Stimulated activated CD8-positive, alpha-beta memory T cell treated with anti-CD3 and anti-CD28 coated beads, Interleukin-7, amount 100 ng/mL, for 1 hour (primary cell): Measurements from ENCODE around the gene GPX6.
"Not testable (repeated sequence)": the region's sequence is repeated elsewhere in the genome, so short reads cannot be mapped to it uniquely, and the experiment has no call there.

ENCODE experiments used
- DNase-seq, 2 donors: peaks; one replicate each; pipeline ENCODE4 v3.0.0-alpha.2; 2020; ENCODE audit warnings: low read depth in 2 of 2

GPX6 gene

DNA sequence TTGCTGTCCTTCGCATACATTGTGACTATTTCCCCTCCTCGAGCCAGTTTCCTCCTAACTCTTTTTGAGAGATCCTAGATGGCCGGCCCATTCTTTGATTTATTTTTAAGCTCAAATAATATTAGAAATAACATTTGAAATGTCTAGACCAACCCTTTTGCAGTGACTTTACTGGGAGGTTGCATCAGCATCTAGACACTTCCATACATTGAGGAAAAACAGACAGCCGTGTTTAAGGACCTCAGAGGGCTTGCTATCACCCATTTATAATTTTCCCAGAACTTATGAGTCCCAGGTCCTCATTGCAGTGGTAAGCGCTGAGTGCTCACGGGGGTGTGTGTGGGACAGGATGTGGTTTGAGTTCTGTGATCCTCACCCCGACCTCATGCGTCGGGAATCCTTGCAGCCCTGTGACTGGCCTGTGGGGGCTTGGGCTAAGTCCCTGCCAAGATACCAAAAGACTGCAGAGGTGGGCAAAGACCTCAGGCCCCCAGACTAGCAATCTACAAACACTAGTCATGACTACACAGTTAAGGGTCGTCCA lies 10.0 kb upstream of the GPX6 start, which contains the start of gene GPX5:
GPX5 (plus strand) TSS at position 386 of the 544 bp plus-strand sequence; CDS start at position 519, 133 bp downstream.
- DNase-seq: no peak

- DNase-seq: no peak
Measured at GRCh38 chr6:28523241-28523622, 7.6 kb upstream of the GPX6 start.

GRCh38 chr6:28522594-28523240 lies 7.1 kb upstream of the GPX6 start:
- DNase-seq: no peak

DNA sequence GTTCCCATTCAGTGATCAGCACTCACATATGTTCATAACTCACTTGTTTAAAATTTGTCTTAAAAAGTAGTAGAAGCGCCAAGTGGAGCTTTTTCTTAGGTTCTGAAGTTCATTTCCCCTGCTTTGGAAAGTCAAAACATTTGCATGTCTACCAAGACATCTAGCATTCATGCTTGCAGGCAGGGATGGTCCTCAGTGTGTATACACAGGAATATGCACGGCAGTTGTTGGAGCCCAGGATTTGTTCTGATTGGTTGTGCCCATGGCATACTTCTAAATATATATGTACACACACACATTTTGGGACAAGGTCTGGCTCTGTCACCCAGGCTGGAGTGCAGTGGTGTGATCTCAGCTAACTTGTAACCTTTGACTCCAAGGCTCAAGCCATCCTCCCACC lies 2.4 kb upstream of the GPX6 start:
- DNase-seq: no peak

DNA sequence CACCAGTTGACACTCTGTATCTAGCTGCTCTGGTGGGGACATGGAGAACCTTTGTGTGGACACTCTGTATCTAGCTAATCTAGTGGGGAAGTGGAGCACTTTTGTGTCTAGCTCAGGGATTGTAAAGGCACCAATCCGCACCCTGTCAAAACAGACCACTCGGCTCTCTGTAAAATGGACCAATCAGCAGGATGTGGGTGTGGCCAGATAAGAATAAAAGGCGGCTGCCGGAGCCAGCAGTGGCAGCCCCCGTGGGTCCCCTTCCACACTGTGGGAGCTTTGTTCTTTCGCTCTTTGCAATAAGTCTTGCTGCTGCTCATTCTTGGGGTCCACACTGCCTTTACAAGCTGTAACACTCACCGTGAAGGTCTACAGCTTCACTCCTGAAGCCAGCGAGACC lies 3.2 kb downstream of the GPX6 start:
- DNase-seq: not testable (repeated sequence)

DNA sequence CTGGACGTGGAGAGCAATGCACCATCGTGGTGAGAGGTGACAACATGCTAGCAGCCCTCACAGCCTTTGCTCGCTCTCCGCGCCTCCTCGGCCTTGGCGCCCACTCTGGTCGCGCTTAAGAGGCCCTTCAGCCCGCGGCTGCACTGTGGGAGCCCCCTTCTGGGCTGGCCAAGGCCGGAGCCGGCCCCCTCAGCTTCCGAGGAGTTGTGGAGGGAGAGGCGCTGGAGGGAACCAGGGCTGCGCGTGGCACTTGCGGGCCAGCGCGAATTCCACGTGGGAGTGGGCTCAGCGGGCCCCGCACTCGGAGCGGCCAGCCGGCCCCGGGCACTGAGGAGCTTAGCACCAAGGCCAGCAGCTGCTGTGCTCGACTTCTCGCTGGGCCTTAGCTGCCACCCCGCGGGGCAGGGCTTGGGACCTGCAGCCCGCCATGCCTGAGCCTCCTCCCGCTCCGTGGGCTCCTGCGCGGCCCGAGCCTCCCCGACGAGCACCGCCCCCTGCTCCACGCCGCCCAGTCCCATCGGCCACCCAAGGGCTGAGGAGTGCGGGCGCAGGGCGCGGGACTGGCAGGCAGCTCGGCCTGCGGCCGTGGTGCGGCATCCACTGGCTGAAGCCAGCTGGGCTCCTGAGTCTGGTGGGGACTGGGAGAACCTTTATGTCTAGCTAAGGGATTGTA lies 3.8 kb downstream of the GPX6 start:
- DNase-seq: no peak

GRCh38 chr6:28506807-28507475 lies 8.7 kb downstream of the GPX6 start:
- DNase-seq: no peak

DNA sequence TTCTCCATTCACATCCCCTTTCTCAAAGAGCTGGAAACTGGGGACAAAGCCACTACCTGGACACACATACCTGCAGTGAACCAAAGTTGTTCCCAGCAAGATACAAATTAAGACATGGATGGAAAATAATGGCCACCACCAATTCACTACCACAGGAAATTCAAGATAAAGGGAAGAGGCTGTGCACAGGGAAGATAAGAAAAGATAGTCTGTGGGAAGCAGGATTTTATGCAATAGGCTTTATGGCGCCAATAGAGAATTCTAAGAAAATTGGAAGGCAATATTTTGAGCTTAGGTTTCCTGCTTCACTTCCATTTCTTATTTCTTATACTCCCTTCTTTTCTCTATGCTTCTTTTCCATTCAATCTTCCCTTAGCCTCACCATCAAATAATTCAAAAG lies 9.9 kb downstream of the GPX6 start:
- DNase-seq: no peak

GRCh38 chr6:28502709-28503305 lies 12.8 kb downstream of the GPX6 start:
- DNase-seq: not testable (repeated sequence)

DNA sequence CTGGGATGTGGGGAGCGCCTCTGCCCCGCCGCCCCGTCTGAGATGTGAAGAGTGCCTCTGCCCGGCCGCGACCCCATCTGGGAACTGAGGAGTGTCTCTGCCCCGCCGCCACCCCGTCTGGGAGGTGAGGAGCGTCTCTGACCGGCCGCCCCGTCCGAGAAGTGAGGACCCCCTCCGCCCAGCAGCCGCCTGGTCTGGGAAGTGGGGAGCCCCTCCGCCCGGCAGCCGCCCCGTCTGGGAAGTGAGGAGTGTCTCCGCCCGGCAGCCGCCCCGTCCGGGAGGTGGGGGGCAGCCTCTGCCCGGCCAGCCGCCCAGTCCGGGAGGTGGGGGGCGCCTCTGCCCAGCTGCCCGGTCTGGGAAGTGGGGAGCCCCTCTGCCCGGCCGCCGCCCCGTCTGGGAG lies 13.5 kb downstream of the GPX6 start:
- not testable (repeated sequence) for DNase-seq

DNA sequence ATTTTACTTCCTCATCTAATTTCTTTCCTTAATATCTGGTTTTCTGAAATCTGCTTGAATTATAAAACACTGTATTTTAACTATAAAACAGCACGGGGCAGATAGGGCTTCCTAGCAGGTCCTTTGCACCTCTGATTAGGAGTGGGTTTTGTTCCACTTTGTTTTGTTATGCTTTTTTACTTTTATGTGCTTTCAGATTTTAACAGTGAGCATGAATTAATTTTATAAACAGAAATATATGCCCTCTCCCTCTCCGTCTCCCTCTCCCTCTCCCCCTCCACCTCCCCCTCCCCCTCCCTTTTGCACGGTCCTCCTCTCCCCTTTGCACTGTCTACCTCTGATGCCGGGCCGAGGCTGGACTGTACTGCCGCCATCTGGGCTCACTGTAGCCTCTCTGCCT lies 14.3 kb downstream of the GPX6 start:
- no peak for DNase-seq

DNA sequence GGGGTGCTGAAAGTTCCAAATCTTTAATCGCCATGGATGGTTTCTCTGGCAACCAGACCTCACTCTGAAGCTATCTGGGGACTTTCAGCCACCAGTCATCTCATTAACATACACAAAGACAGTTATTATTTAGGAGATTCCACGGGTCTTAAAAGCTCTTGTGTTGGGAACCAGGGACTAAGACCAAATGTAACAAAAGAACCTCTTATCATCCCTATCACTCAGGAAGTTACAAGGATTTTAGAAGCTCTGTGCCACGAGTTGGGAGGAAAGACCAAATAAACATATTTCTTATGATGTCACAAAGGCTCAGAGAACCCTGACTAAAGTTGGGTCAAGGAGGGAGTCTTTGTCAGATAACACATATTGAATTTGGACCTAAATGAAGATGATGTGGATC lies 17.7 kb downstream of the GPX6 start:
- DNase-seq: no peak

DNA sequence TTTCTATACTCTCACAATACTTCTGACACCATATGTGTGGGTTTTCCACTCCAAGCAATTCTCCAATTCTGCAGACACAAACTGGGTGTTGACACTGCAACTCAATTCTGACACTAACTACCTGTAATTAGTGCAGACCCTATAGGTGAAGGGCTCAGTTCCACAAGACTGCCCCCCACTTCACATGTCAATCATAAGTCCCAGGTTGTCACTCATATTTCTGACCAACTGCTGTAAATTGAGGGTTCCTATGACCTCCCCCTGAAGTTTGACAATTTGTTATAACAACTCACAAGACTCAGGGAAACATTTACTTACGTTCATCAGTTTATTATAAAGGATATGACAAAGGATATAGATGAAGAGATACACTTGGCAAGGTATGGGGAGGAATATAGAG lies 18.3 kb downstream of the GPX6 start:
- DNase-seq: no peak

- DNase-seq: no peak
Measured at GRCh38 chr6:28496099-28496779, 19.4 kb downstream of the GPX6 start.

DNA sequence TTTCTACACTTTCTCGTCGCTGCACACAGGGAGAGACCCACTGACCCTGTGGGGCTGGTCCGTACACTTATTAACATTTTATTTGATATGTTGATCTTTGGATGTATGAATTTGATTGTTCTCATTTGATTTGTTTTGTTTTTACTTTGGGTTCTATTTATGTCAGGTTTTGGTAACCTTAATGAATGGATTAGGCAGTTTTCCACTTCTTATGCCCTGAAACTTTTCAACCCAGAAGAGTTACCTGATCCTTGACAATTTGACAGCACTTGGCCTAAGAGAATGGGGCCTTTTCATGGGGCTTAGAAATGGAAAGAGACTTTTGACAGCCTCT lies 23.6 kb downstream of the GPX6 start:
- DNase-seq: no peak

DNA sequence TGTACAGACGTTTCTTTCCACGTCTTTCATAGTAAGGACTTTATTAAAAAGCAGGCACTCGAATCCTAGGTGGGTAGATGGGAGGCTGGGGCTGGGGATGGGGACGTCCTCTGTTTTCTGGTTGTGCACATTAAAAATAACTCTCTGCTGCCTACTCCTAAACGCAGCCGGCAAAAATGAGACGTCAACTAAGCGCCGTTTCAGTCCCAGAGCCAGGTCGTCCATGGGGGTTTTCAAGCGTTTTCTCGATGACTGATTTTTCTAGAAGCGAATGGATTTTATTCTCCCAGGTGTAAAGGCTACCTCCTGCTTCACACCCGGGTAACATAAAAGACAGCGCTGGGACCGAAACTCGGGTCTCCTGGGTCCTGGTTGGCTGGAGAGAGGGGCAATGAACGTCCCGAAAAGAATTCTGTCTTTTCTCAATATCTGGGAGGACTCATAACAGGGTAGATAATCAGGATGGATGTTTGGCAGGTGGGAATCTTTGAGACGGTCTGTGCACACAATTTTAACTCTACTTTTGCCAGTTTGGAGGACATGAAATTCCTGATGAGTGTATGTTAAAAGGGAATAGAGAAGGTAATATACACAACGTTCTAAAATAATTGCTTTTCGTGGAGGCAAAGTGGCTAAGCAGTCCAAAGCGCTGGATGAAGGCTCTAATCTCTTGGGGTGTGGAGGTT lies 25.2 kb downstream of the GPX6 start:
- no peak for DNase-seq

DNA sequence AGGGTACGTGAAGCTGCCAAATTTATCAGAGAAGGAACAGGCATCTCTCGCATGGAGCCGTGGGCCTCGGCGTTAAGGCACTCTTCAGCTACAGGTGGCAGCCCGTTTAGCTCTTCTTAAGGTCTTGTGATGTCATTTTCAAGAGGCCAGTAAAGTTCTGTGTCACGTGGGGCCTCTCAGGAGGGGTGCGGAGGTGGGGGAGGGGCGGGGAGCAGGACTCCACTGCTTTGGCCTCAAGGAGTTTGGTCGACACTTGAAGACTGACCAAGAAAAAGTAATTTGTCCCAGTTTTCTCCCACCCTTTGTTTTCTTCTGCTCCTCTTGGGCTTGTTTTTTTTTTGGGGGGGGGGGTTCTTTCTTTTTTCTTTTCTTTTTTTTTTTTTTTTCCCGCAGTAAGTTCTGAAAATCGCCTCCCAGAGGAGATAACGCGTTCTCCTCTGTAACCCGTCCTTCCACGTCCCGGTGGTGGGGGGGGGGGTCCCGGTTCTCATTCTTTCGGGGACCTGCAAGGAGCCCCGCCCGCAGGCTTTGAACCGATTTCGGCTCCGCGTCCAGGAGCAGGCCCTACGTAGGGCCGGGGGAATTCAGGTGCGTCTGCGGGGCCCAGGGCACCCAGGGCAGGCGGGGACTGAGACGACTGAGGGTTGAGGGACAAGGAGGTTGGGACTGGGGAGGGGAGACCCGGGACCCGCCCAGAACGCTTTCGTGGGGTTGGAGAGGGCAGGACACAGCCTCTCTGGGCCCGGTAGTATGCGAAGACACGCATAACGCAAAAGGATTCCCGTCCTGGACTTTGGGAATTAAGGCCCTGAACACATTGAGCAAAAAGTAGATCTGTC lies 26.0 kb downstream of the GPX6 start:
- no peak for DNase-seq

DNA sequence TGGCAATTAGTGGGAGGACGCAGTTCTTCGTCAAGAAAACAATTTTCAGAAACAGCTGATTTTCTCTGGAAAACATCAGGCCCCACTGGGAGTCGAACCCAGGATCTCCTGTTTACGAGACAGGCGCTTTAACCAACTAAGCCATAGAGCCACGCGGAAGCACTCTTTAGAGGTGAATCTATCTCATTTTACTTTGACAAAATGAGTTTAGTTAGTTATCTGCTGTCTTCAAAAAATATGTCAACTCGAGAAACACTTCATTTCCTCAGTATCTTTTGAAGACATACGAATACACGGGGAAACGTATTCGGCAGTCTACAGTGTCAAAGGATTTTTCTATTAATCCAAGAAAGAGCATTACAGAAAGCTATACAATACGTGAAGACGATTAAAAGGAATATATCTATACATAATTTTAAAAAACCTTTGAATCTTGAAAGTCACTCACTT lies 26.7 kb downstream of the GPX6 start:
- DNase-seq: no peak

DNA sequence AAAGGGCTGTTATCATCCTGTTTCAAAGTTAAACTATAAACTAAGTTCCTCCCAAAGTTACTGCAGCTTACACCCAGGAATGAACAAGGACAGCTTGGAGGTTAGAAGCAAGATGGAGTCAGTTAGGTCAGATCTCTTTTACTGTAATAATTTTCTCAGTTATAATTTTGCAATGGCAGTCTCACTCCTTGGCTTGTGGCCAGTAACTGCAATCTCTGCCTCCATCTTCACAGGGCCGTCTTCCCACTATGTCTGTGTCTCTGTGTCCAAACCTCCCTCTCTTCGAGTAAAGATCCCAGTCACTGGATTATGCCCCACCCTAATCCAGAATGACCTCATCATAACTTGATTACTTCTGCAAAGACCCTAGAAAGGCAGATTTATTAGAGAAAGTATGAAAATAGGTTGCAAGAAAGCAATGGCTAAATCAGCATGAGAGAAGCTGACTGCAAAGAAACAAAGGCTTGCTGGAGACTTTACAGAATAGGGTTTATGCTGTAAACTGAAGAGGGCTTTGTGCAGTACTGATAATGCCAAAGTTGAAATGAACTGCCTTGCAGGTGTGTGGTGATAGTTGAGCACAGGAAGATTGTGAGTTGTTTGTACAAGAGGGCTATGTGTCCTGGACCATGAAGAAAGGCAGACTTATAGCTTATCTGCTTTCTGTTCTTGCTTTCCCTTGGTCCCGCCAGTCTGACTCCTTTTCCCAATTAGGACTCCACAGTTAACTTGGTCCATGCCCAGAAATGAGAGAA lies 28.4 kb downstream of the GPX6 start:
- no peak for DNase-seq

GRCh38 chr6:28486533-28486932 lies 29.1 kb downstream of the GPX6 start:
- DNase-seq: no peak
